Activated B cell treated with CpG ODN at 0.5 μM for 24 hours (primary cell): ENCODE measurements around the gene NIBAN1. TPM values are rescaled to one million over a fixed set of nuclear protein-coding genes. Genes with fewer than 3 reads are reported as not detected.
"Not testable (repeated sequence)": the region's sequence is repeated elsewhere in the genome, so short reads cannot be mapped to it uniquely, and the experiment has no call there.

ENCODE experiments used
- ATAC-seq: fragments of 200-7000 bp; cut with Tn5 transposase; one replicate; pipeline ENCODE4 v1.10.0; 2021; ENCODE audit warnings: low read depth, mild to moderate bottlenecking, moderate library complexity
- CTCF ChIA-PET: fragments of 350-600 bp; sonication (Branson Sonifier 250); formaldehyde crosslinking; loops from one replicate; lab custom pipeline; 2021; ENCODE audit warnings: antibody characterized with exemption; lab: Charles Lee
- POLR2A ChIA-PET: fragments of 350-600 bp; sonication (Branson Sonifier 250); formaldehyde crosslinking; loops from one replicate; lab custom pipeline; 2021; ENCODE audit warnings: antibody characterized with exemption; lab: Charles Lee
- DNase-seq: peaks from one replicate; pipeline ENCODE4 v3.0.0; 2022
- H3K27ac Mint-ChIP-seq: one replicate; pipeline ENCODE4 v1.8.0; 2020; ENCODE audit warnings: mixed read lengths
- H3K27me3 Mint-ChIP-seq: one replicate; pipeline ENCODE4 v1.8.0; 2021; ENCODE audit warnings: mixed read lengths
- H3K36me3 Mint-ChIP-seq: one replicate; pipeline ENCODE4 v1.8.0; 2021; ENCODE audit warnings: low read depth, mixed read lengths
- H3K4me1 Mint-ChIP-seq: one replicate; pipeline ENCODE4 v1.8.0; 2021; ENCODE audit warnings: mixed read lengths
- H3K4me3 Mint-ChIP-seq: one replicate; pipeline ENCODE4 v1.8.0; 2020; ENCODE audit warnings: mild to moderate bottlenecking, mixed read lengths
- H3K9me3 Mint-ChIP-seq: one replicate; pipeline ENCODE4 v1.8.0; 2020; ENCODE audit warnings: mixed read lengths
- CTCF ChIP-seq: fragments of 200-600 bp; IDR thresholded peaks from one replicate; pipeline ENCODE4 v1.8.0; 2022; ENCODE audit warnings: antibody characterized with exemption, mild to moderate bottlenecking
- intact Hi-C: fragments of 100-400 bp; cut with micrococcal nuclease; formaldehyde crosslinking; loops from one replicate; pipeline ENCODE4 v1.15.1; 2024
- total RNA-seq: library from RNA; stranded (reverse); gene quantifications from 2 replicates; pipeline ENCODE4 v1.2.3, GENCODE V29; 2022

Gene NIBAN1
- total RNA-seq, 1 donor from 2014 or later, result 25.4 TPM

- Mint-ChIP-seq H3K9me3 (no peaks in the 10 kb centered on the region), H3K36me3 (peaks cover 2% of the 10 kb centered on the region), H3K27ac (no peak overlapping the region), H3K4me1 (peaks cover 9% of the 10 kb centered on the region), H3K27me3 (no peaks in the 10 kb centered on the region), H3K4me3 (no peak overlapping the region)
- ChIA-PET CTCF (no interaction called here), POLR2A (no interaction called here)
- TF ChIP-seq CTCF, result no peak
- intact Hi-C loops, result no loop called here
- DNase-seq, result no peak
- ATAC-seq, result no peak
Observed at GRCh38 chr1:184958554-184959353, 15.6 kb downstream of the NIBAN1 start.

GRCh38 chr1:184957901-184958300 lies 16.4 kb downstream of the NIBAN1 start:
- H3K27ac Mint-ChIP-seq, intact Hi-C loops, H3K27me3 Mint-ChIP-seq, DNase-seq, ATAC-seq, H3K36me3 Mint-ChIP-seq, H3K9me3 Mint-ChIP-seq, POLR2A ChIA-PET, CTCF ChIA-PET, H3K4me3 Mint-ChIP-seq: not testable (repeated sequence)
- H3K4me1 Mint-ChIP-seq, result peaks cover 14% of the 10 kb centered on the region

- Mint-ChIP-seq H3K9me3 (no peaks in the 10 kb centered on the region), H3K27ac (no peak overlapping the region), H3K4me1 (peaks cover 14% of the 10 kb centered on the region), H3K4me3 (no peak overlapping the region), H3K36me3 (peaks cover 2% of the 10 kb centered on the region), H3K27me3 (no peaks in the 10 kb centered on the region)
- intact Hi-C loops, result no loop called here
- DNase-seq (no peak), ATAC-seq (no peak)
- CTCF ChIA-PET, result no interaction called here
- no peak for TF ChIP-seq CTCF
- POLR2A ChIA-PET, result interaction anchor here (0.7 kb wide), 1 partner anchor 9 kb away, joined by 3 read pairs; no protein-coding TSS in a partner anchor
Observed at GRCh38 chr1:184956999-184957700, 17.2 kb downstream of the NIBAN1 start.

- Mint-ChIP-seq H3K9me3 (no peaks in the 10 kb centered on the region), H3K27ac (no peak overlapping the region), H3K27me3 (no peaks in the 10 kb centered on the region), H3K36me3 (no peaks in the 10 kb centered on the region), H3K4me3 (no peak overlapping the region), H3K4me1 (peaks cover 14% of the 10 kb centered on the region)
- POLR2A ChIA-PET, result no interaction called here
- CTCF ChIA-PET, result interaction anchor here (0.6 kb wide), 1 partner anchor 203 kb away, joined by 4 read pairs; no protein-coding TSS in a partner anchor
- intact Hi-C loops, result no loop called here
- DNase-seq (no peak), ATAC-seq (no peak)
- no peak for TF ChIP-seq CTCF
Observed at GRCh38 chr1:184954232-184954995, 19.9 kb downstream of the NIBAN1 start.

GRCh38 chr1:184953600-184954219 lies 20.6 kb downstream of the NIBAN1 start:
- H3K27me3 Mint-ChIP-seq, result no peaks in the 10 kb centered on the region
- no peak for TF ChIP-seq CTCF
- intact Hi-C loops, result no loop called here
- H3K36me3 Mint-ChIP-seq, result no peaks in the 10 kb centered on the region
- ChIA-PET CTCF (no interaction called here), POLR2A (no interaction called here)
- no peaks in the 10 kb centered on the region for H3K9me3 Mint-ChIP-seq
- no peak overlapping the region for H3K4me3 Mint-ChIP-seq
- no peak for DNase-seq
- peaks cover 14% of the 10 kb centered on the region for H3K4me1 Mint-ChIP-seq
- no peak for ATAC-seq
- H3K27ac Mint-ChIP-seq, result no peak overlapping the region
